Uterus (tissue), 4 donors: ENCODE data around the gene NWD2. TPM values are rescaled to one million over a fixed set of nuclear protein-coding genes. Genes with fewer than 3 reads are reported as not detected.

Source experiments
- DNase-seq, 2 donors: peaks; one replicate each; pipeline ENCODE4 v3.0.0-alpha.2; 2019 to 2020
- H3K27ac ChIP-seq, 2 donors: fragments of 200-600 bp; sonication (generic); 1 replicate in 1 of 2; 2 replicates in 1 of 2; pipeline ENCODE4 v1.5.1; 2016 to 2018
- H3K27me3 ChIP-seq, 2 donors: fragments of 200-600 bp; sonication (generic); one replicate each; pipeline ENCODE4 v1.5.1; 2018 to 2019; ENCODE audit warnings: control low read depth in 1 of 2
- H3K36me3 ChIP-seq, 2 donors: fragments of 200-600 bp; sonication (generic); one replicate each; pipeline ENCODE4 v1.5.1; 2019; ENCODE audit warnings: control low read depth in 1 of 2
- H3K4me1 ChIP-seq, 2 donors: fragments of 200-600 bp; sonication (generic); one replicate each; pipeline ENCODE4 v1.5.1; 2018 to 2019; ENCODE audit warnings: control low read depth in 1 of 2
- H3K4me3 ChIP-seq, 2 donors: fragments of 200-600 bp; sonication (generic); 1 replicate in 1 of 2; 2 replicates in 1 of 2; pipeline ENCODE4 v1.5.1; 2018 to 2019; ENCODE audit warnings: mild to moderate bottlenecking in 1 of 2
- H3K9me3 ChIP-seq, 2 donors: fragments of 200-600 bp; sonication (generic); one replicate each; pipeline ENCODE4 v1.5.1; 2019; ENCODE audit warnings: control low read depth in 1 of 2
- POLR2A ChIP-seq, 2 donors: fragments of 450-650 bp; IDR thresholded peaks; one replicate each; pipeline ENCODE4 v1.6.1; 2016; ENCODE audit warnings: antibody characterized with exemption in 2 of 2, mild to moderate bottlenecking in 1 of 2, moderate library complexity in 1 of 2
- intact Hi-C: fragments of 100-400 bp; cut with DNase I; formaldehyde crosslinking; loops from one replicate; pipeline ENCODE4 v1.15.1; 2023; ENCODE audit warnings: low total_unique reads
- total RNA-seq, 4 donors: library from RNA; depleted of rRNA in 3 of 4; stranded (reverse); fragments of >200 nt in 3 of 4; gene quantifications; one replicate each; pipeline versions ENCODE4 v1.1.0 to v1.2.4, GENCODE V29; 2014 to 2023
- TF ChIP-seq, protein P1 (sequence below), 4 experiments: fragments of 200-600 bp in 2 of 4; fragments of 450-650 bp in 2 of 4; sonication (generic) in 2 of 4; IDR thresholded peaks; one replicate each; pipeline ENCODE4 v1.5.1; 2016 to 2019; ENCODE audit warnings: antibody characterized with exemption in 4 of 4, mild to moderate bottlenecking in 2 of 4, moderate library complexity in 1 of 4
- donor health status: DM: yes; HTN: yes; CAD: no.

NWD2 gene
- total RNA-seq, 4 donors from 2014 or later, result 0.14 TPM; not detected in 3

DNA sequence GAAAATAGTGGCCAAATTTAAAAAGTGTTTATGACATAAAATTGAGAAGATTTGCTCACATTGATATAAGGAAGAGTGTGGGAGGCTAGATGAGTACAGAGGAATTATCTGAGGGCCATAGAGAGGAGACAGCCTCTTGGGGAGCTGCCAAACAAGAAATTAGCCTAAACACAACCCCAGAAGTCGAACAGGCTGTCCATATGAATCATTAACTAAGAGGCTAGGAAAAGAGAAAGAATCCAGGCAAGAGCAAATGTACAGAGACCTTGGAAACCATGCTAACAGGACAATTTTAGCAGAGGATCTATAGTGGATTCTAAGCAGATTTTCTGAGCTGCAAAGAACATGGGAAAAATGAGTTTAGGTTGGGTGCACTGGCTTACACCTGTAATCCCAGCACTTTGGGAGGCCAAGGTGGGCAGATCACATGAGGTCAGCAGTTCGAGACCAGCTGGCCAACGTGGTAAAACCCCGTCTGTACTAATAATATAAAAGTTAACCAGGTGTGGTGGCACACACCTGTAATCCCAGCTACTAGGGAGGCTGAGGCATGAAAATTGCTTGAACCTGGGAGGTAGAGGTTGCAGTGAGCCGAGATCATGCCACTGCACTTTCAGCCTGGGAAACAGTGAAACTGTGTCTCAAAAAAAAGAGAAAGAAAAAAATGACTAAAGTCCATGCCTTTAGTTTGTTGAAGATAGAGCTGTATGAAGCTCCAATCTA is 76.1 kb downstream of the NWD2 start:
- H3K36me3 ChIP-seq, result no peaks in the 10 kb centered on the region
- no peaks in the 10 kb centered on the region for H3K27me3 ChIP-seq
- H3K4me3 ChIP-seq, result no peak overlapping the region
- TF ChIP-seq POLR2A (IDR thresholded peaks at IDR 0.05), result no peak
- TF ChIP-seq, protein P1, sequence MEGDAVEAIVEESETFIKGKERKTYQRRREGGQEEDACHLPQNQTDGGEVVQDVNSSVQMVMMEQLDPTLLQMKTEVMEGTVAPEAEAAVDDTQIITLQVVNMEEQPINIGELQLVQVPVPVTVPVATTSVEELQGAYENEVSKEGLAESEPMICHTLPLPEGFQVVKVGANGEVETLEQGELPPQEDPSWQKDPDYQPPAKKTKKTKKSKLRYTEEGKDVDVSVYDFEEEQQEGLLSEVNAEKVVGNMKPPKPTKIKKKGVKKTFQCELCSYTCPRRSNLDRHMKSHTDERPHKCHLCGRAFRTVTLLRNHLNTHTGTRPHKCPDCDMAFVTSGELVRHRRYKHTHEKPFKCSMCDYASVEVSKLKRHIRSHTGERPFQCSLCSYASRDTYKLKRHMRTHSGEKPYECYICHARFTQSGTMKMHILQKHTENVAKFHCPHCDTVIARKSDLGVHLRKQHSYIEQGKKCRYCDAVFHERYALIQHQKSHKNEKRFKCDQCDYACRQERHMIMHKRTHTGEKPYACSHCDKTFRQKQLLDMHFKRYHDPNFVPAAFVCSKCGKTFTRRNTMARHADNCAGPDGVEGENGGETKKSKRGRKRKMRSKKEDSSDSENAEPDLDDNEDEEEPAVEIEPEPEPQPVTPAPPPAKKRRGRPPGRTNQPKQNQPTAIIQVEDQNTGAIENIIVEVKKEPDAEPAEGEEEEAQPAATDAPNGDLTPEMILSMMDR (IDR thresholded peaks at IDR 0.05), result no peak
- H3K4me1 ChIP-seq, result no peaks in the 10 kb centered on the region
- H3K9me3 ChIP-seq, result no peaks in the 10 kb centered on the region
- intact Hi-C loops, result no loop called here
- no peak for DNase-seq
- H3K27ac ChIP-seq, result no peak overlapping the region

- DNase-seq, result no peak
- Histone ChIP-seq H3K4me3 (no peak overlapping the region), H3K27me3 (no peaks in the 10 kb centered on the region), H3K27ac (no peak overlapping the region), H3K36me3 (no peaks in the 10 kb centered on the region), H3K4me1 (no peaks in the 10 kb centered on the region), H3K9me3 (no peaks in the 10 kb centered on the region)
- TF ChIP-seq, protein P1 (IDR thresholded peaks at IDR 0.05), result no peak
- TF ChIP-seq POLR2A (IDR thresholded peaks at IDR 0.05), result no peak
- intact Hi-C loops, result no loop called here
Observed at GRCh38 chr4:37322122-37322521, 77.6 kb downstream of the NWD2 start.

- Histone ChIP-seq H3K4me1 (no peaks in the 10 kb centered on the region), H3K27me3 (no peaks in the 10 kb centered on the region), H3K27ac (no peak overlapping the region), H3K9me3 (no peaks in the 10 kb centered on the region), H3K36me3 (no peaks in the 10 kb centered on the region), H3K4me3 (no peak overlapping the region)
- TF ChIP-seq POLR2A (IDR thresholded peaks at IDR 0.05), result no peak
- TF ChIP-seq, protein P1 (IDR thresholded peaks at IDR 0.05), result no peak
- DNase-seq, result no peak
- intact Hi-C loops, result no loop called here
Observed at GRCh38 chr4:37324546-37324945, 80.0 kb downstream of the NWD2 start.

- TF ChIP-seq, protein P1 (IDR thresholded peaks at IDR 0.05), result no peak
- TF ChIP-seq POLR2A (IDR thresholded peaks at IDR 0.05), result no peak
- no peaks in the 10 kb centered on the region for H3K9me3 ChIP-seq
- DNase-seq, result no peak
- intact Hi-C loops, result no loop called here
- H3K27me3 ChIP-seq, result no peaks in the 10 kb centered on the region
- no peaks in the 10 kb centered on the region for H3K4me1 ChIP-seq
- no peak overlapping the region for H3K27ac ChIP-seq
- no peaks in the 10 kb centered on the region for H3K36me3 ChIP-seq
- H3K4me3 ChIP-seq, result no peak overlapping the region
Observed at GRCh38 chr4:37326852-37327251, 82.3 kb downstream of the NWD2 start.

GRCh38 chr4:37338972-37339371 is 94.4 kb downstream of the NWD2 start:
- TF ChIP-seq, protein P1 (IDR thresholded peaks at IDR 0.05), result no peak
- no peak for TF ChIP-seq POLR2A (IDR thresholded peaks at IDR 0.05)
- no peaks in the 10 kb centered on the region for H3K4me1 ChIP-seq
- H3K27ac ChIP-seq, result no peak overlapping the region
- H3K4me3 ChIP-seq, result no peak overlapping the region
- H3K27me3 ChIP-seq, result no peaks in the 10 kb centered on the region
- no peaks in the 10 kb centered on the region for H3K9me3 ChIP-seq
- no peak for DNase-seq
- no peaks in the 10 kb centered on the region for H3K36me3 ChIP-seq
- intact Hi-C loops, result no loop called here
